ENCODE measurements around the gene DUSP28. TPM values are rescaled to one million over a fixed set of nuclear protein-coding genes. Genes with fewer than 3 reads are reported as not detected.

DUSP28 gene, protein sequence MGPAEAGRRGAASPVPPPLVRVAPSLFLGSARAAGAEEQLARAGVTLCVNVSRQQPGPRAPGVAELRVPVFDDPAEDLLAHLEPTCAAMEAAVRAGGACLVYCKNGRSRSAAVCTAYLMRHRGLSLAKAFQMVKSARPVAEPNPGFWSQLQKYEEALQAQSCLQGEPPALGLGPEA
- 2.8 and 2.9 TPM in 2 replicates for total RNA-seq

GRCh38 chr2:240560084-240560479 lies at the start of gene DUSP28:
DUSP28 (plus strand) TSS chr2:240560357; CDS start chr2:240560685, 328 bp downstream.

DNA sequence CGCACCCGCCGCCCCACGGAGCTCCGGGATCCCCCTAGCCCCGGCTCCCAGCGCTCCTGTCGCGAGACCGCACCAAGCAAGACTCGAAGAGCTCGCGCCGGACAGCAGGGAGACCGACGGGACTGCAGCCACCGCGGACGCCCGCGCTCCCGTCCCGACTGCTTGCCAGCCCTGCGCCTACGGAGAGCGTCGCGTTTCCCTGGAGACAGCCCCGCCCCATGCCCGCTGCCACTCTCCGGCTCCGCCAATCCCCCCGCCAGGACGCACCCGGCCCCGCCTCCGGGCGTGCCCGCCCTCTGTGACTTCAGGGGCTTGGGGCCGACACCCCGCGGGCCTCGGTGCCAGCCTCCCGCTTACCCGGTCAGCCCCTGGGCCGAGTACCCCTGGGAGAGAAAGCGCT lies 2.3 kb upstream of the DUSP28 start, which contains the start of gene ANKMY1:
ANKMY1 (minus strand) TSS at position 181 of the 400 bp plus-strand sequence. CDS start 653 bp downstream, outside the sequence.

GRCh38 chr2:240567872-240568677 lies 7.9 kb downstream of the DUSP28 start, which contains the start of gene RNPEPL1:
RNPEPL1 (plus strand) TSS chr2:240568484; CDS start chr2:240568587, 103 bp downstream.

GRCh38 chr2:240586198-240586918 lies 26.2 kb downstream of the DUSP28 start, which contains the start of gene CAPN10:
CAPN10 (plus strand) TSS chr2:240586734; CDS start chr2:240586912, 178 bp downstream.

Other genes with a start within 250 kb of the DUSP28 start
- gene GPC1, start 124.7 kb upstream of the DUSP28 start, total RNA-seq = 213 and 270 TPM in 2 replicates
- 6.3 and 11.2 TPM in 2 replicates for gene ANKMY1, start 2.4 kb upstream of the DUSP28 start, total RNA-seq
- 19.7 and 24.0 TPM in 2 replicates for gene RNPEPL1, start 8.1 kb downstream of the DUSP28 start, total RNA-seq
- gene CAPN10, start 26.4 kb downstream of the DUSP28 start, total RNA-seq = 15.9 and 19.7 TPM in 2 replicates
- not detected in 2 replicates for gene GPR35, start 65.1 kb downstream of the DUSP28 start, total RNA-seq
- gene AQP12B, start 122.5 kb downstream of the DUSP28 start, total RNA-seq = not detected in 2 replicates
- gene AQP12A, start 131.5 kb downstream of the DUSP28 start, total RNA-seq = not detected in 2 replicates

Data from cardiac atrium fibroblast (primary cell).